Raji (cell line): ENCODE measurements around the gene ZC2HC1B.

Experiments
- POLR2A ChIP-seq: IDR thresholded peaks from 2 replicates; pipeline ENCODE4 v1.6.1; 2011; ENCODE audit warnings: low read depth, low read length, control low read depth; ENCODE audit not compliant: insufficient read depth

ZC2HC1B gene

DNA sequence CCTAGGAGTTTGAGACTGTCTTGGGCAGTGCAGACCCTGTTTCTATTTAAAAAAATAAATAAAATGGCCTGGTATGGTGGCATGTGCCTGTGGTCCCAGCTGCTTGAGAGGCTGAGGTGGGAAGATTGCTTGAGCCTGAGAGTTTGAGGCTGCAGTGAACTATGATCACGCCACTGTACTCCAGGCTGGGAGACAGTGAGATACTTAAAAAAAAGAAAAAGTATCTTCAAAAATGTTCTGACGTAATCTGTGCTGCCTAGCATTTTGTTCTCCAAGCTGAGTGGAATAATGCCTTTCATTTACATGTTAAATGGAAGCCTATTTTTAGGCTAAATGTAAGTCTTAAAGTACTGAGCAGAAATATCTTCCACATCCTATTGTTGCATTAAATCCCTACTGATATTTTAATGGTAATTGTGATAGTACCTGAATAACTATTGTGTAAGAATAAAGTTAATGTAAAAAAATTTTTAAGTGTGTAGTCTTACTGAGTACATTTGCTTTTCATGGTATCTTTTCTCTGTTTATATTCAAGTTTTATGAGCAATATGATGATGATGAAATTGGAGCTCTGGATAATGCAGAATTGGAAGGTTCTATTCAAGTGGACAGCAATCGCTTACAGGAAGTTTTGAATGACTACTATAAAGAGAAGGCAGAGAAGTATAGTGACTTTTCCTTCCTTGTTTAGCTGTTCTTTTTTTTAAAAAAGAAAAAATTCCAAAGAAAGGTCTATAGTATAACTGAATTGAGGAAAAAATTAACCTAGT, 4.2 kb upstream of the ZC2HC1B start:
- TF ChIP-seq POLR2A = no peak

GRCh38 chr6:143863771-143864170, 503 bp upstream of the ZC2HC1B start:
- no peak for TF ChIP-seq POLR2A

DNA sequence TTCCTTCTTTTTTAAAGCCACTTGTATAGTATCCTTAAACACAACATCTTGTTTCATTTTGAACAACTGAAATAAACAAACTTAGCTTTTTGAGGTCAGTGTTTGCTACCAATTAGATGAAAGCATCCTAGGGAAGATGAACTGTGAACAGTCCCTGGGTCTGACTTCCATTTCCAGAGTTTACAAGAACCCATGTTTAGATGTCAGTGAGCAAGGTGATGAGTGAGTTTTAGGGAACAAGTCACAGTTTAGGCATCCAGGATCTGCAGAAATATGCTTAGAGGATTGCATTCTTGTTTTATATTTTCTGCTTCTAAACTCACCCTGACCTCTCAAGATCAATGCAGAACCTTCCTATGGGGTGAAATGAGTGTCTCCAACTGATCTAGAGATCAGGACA, 3.0 kb downstream of the ZC2HC1B start:
- no peak for TF ChIP-seq POLR2A

DNA sequence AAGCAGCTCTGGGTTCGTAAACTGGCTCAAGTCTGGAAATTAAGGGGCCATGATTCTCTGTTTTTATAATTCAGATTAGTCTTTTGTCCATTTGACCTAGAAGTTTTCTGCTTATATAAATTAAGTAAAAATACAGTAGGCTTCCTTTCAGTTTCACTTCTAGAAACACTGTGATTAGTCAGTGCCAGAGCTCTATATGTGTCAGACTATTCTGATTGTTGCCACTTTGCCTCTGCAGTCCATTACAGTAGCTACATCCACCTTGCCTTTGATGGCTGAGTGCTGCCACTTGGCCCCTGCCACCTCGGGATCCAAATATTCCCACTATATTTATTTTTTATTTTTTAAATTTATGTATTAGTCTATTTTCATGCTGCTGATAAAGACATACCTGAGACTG, 7.9 kb downstream of the ZC2HC1B start:
- no peak for TF ChIP-seq POLR2A

- TF ChIP-seq POLR2A = no peak
These were observed 13.5 kb downstream of the ZC2HC1B start for GRCh38 chr6:143877584-143878271.

DNA sequence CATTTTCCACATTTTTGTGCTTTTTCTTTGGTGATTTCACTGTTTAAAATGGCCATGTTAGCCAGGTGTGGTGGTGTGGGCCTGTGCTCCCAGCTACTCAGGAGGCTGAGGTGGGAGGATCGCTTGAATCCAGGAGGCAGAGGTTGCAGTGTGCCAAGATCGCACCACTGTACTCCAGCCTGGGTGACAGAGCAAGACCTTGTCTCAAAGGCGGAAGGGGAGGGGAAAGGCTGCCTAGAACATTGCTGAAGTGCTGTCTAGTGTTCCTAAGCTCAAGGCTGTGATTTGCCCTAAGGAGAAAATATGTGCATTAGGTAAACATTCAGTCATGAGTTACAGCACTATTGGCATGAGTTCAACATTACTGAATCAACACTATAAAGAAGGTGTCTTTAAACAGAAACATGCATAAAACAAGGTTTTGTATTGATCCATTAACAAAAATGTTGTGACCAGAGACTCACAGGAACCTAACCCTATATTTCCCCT, 14.0 kb downstream of the ZC2HC1B start:
- TF ChIP-seq POLR2A = no peak

DNA sequence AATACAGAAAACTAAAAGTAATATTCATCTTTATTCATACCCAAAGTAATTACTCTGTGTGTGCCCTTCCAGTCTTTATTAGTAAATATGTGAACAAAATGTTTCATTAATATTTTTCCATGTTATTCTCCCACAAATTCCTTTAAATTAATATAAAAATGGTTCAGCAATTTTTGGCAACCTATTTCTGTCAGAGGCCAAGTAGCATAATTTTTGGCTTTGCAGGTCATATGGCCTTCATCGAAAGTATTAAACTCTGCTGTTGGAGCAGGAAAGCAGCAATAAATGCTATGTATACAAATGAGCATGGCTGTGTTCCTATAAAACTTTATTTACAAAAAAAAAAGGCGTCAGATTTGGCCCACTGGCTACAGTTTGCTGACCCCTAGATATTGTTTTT, 16.1 kb downstream of the ZC2HC1B start:
- no peak for TF ChIP-seq POLR2A

GRCh38 chr6:143882401-143882930, 18.2 kb downstream of the ZC2HC1B start:
- no peak for TF ChIP-seq POLR2A

DNA sequence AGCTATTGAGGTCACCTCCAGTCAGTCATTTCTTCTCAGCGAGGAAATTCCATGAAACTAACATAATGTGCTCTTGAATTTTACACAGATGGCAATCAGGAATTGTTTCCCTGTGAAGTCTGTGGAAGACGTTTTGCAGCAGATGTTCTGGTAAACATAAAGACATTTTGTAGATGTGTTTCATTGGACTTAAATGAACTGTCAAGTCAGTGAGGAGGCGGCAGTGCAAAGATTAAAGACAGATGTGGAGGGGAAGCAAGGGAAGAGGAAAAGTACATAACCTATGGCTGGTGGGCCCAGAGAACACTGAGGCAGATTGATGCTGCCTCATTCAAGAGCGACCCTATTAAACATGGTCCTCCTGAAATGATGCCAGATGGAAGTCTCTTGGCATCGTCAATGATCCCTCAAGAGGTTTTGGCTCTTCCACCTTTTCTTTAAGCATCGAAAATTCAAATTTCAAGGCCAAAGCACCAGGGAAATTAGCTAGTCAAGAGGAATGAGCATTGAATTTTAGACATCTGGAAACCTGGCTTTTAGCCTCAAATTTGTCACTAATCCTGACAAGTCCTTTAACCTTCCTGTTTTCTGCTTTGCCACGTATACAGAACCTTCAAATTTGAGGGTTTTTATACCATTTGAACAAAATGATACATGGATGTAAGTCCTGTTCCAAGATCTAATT, 20.1 kb downstream of the ZC2HC1B start:
- TF ChIP-seq POLR2A = no peak

GRCh38 chr6:143885116-143885515, 20.8 kb downstream of the ZC2HC1B start:
- no peak for TF ChIP-seq POLR2A

- no peak for TF ChIP-seq POLR2A
These were observed 30.4 kb downstream of the ZC2HC1B start for GRCh38 chr6:143894655-143895054.

DNA sequence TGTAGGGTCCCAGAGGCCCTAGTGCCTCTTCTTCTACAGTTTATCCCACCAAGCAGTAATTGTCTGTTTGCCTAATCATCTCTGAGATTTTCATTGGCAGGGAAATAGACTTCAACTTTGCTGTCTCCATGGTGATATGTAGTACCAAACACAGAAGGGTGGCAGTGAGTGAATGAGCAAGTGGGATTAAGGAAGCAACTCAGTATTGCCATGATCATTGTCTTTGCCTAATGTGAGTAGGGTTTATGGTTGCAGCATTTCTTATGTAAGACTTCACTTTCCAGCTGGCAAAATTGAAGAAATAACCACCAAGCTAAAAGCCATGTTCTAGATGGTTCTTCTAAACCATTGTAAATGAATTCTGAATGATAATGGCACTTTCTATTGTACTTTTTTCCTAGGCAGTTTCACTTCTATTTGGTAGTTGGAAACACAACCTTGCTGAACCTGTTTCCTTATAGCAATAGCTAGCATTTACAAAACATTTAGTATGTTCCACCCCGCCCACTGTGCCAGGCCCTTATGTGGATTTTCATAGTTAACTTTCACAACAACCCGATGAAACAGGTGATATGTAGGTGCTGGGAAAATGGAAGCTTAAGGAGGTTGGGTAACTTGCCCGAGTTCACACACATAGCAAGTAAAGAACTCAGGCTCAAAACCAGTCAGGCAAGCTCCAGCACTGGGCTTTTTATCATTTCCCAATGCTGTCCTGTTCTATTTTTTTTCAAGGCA, 32.0 kb downstream of the ZC2HC1B start:
- no peak for TF ChIP-seq POLR2A

DNA sequence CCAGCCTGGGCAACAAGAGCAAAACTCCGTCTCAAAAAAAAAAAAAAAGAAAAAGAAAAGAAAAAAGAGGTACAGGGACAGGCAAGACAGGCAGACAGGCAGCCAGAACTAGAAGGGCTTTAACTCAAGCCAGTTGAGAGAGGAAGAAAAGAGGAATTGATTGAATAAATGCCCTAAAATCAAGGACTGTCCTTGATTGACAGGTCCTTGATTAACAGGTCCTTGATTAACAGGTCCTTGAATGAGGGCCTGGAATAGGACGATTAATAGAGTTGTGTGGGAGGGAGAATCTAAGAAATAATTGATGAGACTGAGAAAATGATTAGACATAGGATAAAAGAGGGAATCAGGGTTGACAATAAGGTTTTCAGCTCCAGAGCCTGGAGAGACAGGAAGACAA, 36.1 kb downstream of the ZC2HC1B start:
- TF ChIP-seq POLR2A = no peak

DNA sequence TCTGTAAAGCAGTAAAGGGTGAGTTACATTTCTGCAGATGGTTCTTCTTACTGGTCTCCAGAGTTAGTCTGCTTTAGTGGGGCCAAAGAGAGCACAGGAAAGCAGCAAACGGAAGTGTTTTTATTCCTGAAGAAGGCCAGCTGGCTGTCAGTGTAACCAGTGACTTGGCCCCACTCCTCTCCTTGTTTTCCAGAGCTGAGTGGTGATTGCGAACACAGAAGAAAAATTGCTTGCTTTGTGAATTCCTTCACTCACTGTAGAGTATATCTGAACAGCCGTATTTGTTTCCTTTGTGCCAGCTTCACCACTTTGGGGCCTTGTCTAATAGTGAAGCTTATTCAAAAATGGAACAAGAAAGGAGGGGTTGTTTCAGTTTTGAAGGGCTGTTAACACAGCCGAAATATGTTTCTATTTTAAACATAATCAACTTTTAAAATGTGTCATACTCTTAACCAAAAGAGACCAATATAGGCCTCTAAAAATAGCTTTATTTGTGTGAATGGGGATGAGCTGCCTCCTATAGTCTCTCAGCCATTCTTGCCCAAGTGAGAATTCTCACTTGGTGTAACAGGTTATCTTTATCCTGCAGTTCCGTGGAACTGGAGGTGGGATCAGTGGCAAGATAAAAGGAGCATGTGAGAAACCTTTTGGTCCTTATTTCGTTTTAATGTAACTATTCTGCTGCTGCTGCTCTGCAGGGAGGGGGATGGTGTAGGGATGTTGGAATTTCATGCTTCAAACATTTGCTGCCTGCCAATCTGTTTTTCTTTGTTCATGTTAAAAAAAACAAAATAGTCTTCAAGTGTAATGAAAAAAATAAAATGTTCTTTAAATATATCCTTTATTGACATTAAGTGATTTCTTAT, 37.8 kb downstream of the ZC2HC1B start:
- TF ChIP-seq POLR2A = no peak
